CD4-positive, alpha-beta T cell treated with Interleukin-2 at 100 ng/mL for 4 hours (primary cell): ENCODE data around the gene KDM6B.
A peak's percentile ranks its signal among the peaks of the same experiment; 100 is the strongest.

ENCODE experiments used
- DNase-seq: peaks from one replicate; pipeline ENCODE4 v3.0.0-alpha.2; 2020; ENCODE audit warnings: low spot score

Gene KDM6B

DNA sequence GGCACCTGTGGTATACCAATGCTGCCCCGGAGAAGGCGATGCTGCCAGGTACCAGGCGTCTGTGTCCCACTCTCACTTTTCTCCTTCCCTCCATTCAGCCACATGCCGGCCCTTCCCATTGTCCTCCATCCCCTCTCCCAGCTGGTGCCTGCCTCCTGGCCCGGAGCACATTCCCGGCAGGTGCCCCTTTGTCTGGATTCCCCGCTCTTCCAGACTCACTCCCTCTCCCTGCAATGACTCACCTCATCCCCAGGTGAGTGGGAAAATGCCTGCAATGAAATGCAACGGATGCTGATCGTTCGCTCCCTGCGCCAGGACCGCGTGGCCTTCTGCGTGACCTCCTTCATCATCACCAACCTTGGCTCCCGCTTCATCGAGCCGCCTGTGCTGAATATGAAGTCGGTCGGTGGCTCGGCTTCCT, 10.4 kb upstream of the KDM6B start:
- DNase-seq = no peak

DNA sequence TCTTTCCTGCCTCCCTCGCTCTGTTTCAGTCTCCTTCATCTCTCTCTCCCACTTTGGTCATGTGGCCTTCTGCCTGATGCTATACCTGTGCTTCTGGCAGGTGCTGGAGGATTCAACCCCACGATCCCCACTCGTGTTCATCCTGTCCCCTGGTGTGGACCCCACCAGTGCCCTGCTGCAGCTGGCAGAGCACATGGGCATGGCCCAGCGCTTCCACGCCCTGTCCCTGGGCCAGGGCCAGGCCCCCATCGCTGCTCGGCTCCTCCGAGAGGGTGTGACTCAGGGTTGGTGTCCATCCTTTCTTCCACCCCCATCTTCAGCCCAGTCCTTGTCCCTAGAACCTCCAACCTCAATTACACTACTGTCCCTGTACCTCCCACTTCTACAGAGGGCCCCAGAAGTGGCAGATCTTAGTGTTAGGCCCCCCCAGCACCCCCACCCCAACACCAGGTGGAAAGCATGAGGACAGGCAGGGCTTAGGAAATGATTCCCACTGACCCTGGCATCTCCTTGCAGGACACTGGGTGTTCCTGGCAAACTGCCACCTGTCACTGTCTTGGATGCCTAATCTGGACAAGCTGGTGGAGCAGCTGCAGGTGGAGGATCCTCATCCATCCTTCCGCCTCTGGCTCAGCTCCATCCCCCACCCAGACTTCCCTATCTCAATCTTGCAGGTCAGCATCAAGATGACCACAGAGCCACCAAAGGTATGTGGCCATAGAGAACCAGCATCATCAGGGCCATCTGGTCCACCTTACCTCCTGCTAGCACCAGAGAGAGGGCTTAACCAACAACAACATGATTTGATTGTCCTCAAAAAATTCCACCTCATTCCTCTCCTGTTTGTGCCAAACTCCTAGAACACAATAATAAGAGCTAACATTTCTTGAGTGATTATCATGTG, 9.7 kb upstream of the KDM6B start:
- DNase-seq = no peak

DNA sequence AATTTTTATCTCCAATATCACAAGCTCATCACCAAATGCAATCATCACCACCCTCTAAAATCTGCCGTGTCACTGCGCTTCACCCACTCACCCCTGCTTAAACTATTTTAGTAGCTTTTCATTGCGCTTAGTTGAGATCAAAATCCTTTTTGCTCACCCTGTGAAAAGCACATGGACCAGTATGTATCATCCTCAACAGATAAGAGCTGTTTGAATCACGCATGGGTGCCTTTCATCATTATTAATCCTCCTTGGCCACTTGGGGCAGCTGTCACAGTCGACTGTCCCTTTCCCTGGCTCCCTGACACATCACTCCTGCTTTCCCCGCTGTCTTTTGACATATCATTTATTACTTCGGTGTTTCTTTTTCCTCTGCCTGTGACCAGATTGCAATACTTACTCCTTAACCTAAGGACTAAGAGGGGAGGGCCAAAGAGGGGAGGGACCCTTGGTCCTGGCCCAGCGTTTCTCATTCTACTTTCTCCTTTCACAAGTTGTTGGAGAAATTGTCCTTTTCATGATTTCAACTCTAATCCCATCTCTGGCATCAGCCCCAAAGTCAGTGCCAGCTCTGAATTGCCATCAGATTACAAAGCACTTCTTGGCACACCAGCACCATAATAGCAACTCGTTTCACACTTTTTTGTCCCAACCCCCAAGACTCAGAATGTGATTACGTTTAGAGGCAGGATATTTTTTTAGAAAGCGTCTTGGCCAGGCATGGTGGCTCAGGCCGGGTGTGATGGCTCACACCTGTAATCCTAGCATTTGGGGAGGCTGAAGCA, 8.6 kb upstream of the KDM6B start:
- DNase-seq = no peak

GRCh38 chr17:7830616-7831015, 3.4 kb upstream of the KDM6B start:
- DNase-seq = no peak

- no peak for DNase-seq
Measured at GRCh38 chr17:7831233-7831632, 2.8 kb upstream of the KDM6B start.

DNA sequence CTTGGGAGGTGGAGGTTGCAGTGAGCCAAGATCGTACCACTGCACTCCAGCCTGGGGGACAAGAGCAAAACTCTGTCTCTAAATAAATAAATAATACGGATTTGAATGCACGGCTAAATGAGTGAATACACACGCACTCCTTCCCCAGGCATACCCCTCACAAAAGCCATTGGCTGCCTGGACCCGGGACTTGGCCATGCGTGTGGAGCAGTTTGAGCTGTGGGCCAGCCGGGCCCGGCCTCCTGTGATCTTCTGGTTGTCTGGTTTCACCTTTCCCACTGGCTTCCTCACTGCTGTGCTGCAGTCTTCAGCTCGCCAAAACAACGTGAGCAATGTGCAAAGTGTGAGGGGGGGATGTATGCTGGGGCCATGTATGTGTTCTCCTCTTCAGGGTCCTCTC, 1.6 kb upstream of the KDM6B start:
- no peak for DNase-seq

DNA sequence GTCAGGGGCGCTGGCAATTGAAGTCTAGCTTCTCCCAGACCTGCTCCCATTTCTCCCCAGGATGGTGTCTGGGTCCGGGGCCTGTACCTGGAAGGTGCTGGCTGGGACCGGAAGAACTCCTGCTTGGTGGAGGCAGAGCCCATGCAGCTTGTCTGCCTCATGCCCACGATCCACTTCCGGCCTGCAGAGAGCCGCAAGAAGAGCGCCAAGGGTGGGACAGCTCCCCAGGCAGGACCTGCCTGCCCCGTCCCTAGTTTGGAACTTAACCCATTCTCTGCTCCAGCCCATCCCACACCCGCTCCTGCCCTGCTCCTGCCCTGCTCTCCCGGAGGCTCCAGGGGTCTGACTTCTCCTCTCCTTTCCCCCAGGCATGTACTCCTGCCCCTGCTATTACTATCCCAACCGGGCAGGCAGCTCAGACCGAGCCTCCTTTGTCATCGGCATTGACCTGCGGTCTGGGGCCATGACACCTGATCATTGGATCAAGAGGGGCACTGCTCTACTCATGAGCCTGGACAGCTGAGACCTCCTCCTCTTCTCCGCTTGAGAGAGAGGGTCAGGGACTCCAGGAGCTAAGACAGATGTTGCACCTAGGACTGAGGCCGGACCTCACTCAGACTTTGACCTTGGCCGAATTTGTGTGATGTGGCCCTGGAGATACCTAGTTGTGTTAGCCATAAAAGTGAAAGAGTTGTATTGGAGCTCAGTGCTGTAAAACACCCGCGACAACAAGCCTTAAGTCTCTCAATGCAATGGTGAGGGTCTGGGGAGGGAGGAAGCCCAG, 814 bp upstream of the KDM6B start:
- no peak for DNase-seq

GRCh38 chr17:7834542-7834956, 532 bp downstream of the KDM6B start:
- peak; percentile 62 for DNase-seq

GRCh38 chr17:7834957-7835813, 1.2 kb downstream of the KDM6B start:
- peak; percentile 88 for DNase-seq

GRCh38 chr17:7835814-7836595, 2.0 kb downstream of the KDM6B start:
- no peak for DNase-seq

GRCh38 chr17:7836596-7837407, 2.8 kb downstream of the KDM6B start:
- DNase-seq = peak; percentile 75

DNA sequence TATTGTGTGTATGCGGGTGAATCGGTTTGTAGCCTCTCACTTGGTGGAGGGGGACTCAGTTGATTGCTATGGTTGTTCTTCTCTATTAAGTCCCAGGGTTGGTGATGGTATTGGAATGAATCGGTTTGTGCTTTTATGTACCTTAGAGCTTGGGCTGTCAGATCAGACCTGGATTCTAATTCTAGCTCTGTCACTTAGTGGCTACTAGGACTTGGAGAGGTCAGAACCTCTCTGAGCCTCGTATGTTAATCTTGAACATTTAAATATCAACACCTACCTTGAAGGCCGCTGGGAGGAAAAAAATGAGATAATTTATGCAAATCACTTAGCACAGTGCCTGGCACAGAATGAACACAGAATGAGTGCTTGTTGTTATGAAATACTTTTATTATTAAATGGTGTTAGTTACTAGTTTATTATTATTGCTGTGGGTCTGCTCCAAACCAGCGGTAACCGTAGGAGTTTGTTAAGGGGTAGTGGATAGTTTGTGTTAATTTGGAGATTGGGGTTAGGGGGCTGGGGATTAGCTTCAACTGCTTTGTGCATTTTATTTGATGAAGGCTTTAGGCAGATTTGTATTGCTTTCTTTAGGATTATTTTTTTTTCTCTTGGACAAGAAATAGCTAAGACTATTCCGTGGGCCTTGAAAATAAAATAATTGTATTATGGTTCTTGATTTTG, 3.5 kb downstream of the KDM6B start:
- DNase-seq = peak; percentile 21

GRCh38 chr17:7838090-7839075, 4.4 kb downstream of the KDM6B start:
- no peak for DNase-seq

DNA sequence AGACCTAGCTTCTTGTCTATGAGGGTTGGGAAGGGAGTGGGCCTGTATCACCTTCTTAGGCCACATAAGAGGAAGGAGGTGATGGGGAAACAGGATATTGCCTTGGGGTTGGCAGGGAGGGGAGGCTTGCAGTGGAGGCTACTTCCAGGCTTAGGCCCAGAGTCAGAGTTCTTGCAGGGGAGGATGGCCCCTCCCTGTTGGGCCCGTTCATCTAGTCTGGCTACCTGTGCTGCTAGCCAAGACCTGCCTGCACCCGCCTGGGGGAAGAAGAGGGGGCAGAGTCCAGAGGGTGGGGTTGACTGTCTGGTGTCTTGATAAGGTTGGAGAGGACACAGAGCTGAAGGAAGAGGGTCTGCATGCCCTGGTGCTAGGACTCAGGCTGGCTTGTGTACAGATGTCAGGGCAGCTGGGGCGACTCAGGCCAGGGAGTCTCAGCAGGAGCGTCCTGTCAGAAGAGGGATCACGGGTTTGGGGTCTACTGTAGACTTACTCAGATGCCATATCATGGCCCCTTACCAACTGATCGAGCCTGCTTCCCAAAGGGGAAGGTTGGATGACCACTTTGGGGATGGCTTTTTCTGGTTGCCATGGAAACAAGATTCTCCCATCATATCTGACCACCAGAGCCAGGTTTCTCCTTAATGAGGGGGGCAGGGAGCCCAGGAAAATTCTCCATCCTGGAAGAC, 5.3 kb downstream of the KDM6B start:
- no peak for DNase-seq

DNA sequence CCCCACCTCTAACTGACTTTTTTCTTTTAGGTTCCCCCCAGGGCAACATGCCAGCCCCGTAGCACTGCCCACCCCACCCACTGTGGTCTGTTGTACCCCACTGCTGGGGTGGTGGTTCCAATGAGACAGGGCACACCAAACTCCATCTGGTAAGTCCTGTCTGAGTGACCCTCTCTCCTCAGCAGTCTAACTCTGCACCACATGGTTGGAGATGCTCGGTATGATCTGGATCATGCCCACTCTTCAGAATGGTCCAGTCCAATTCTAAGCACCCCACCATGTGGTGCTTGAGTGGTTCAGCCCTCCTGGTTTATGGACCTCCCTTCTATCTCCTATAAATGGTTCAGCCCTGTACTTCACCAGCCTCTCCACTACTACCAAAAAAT, 5.9 kb downstream of the KDM6B start:
- DNase-seq = no peak

- DNase-seq = no peak
Measured at GRCh38 chr17:7840441-7840840, 6.4 kb downstream of the KDM6B start.

DNA sequence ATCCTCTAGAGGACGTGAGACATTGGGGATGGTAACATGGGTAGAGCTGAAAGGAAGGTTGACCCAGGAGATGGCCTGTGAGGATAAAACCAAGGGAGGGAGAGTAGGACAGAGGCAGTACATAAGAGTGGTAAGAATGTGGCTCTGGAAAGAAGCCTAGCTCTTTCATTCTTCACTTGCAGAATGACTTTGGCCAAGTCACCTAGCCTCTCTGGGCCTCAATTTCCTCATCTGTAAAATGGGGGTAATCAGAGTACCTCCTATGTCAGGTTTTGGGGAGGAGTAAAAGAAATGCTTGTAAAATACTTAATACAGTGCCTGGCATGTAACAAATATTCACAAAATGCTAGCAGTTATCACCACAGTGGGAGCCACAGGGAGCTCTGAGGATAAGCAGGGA, 6.9 kb downstream of the KDM6B start:
- DNase-seq = no peak
